ENCODE data around the gene ERC2. TPM values are rescaled to one million over a fixed set of nuclear protein-coding genes. Genes with fewer than 3 reads are reported as not detected.
A peak's percentile ranks its signal among the peaks of the same experiment; 100 is the strongest.

The ERC2 gene
- total and polyA plus RNA-seq, 2 of the 13 experiments (the other 11 are each of a cell fraction or from before 2014, with no cell fraction given) = 0.16 to 0.22 TPM

DNA sequence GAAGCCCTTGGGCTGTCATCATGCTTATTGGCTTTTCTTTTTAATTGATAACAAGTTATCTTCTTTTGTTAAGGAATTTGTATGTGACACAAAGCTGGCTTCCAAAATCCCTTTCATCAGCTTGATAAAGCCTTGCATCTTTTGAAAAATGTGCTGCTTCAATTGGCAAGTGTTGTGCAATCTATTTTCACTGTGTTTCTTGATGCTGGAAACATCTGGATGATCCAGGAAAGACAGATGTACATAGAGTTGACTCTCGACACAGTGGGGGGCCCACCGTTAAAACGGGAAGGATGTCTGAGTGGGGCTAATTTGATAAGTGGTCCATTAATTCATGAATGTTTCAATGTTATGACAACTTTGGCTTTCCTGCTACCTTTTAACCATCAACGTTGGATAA, 822.8 kb downstream of the ERC2 start:
- in situ Hi-C loops (cut with HindIII; ENCODE audit: extremely low pct_ligation_motif_present, low pct_unique_long_range_greater_than_20kb) (no loop called here), intact Hi-C loops (cut with micrococcal nuclease; ENCODE audit: unreplicated experiment) (no loop called here)
- Histone ChIP-seq H3K79me2 (ENCODE audit: insufficient read depth, low read length) (no peaks in the 10 kb centered on the region), H3K4me2 (ENCODE audit: low read depth, low read length) (no peak overlapping the region), H3K4me1 (ENCODE audit: insufficient read depth, low read length) (no peaks in the 10 kb centered on the region), H3K4me3 (replicated peaks in 1 of 3; ENCODE audit: insufficient read depth in 1 of 3, low read depth in 2 of 3, low read length in 3 of 3) (no peak overlapping the region), H3K9ac (ENCODE audit: insufficient read depth, low read depth, low read length) (no peak overlapping the region), H3K27ac (ENCODE audit: extremely low read length, insufficient read depth, low read length) (no peak overlapping the region), H3K9me3 (ENCODE audit: low read length) (no peaks in the 10 kb centered on the region), H4K20me1 (ENCODE audit: insufficient read depth, low read length) (no peaks in the 10 kb centered on the region), H3K36me3 (replicated peaks in 1 of 2; ENCODE audit: control insufficient read depth in 1 of 2, insufficient read depth in 2 of 2, low read length in 2 of 2) (no peaks in the 10 kb centered on the region), H3K27me3 (ENCODE audit: control insufficient read depth in 1 of 2, insufficient read depth in 2 of 2, low read length in 2 of 2) (peaks cover 0 to 6% of the 10 kb centered on the region in 2 experiments; a peak in 2 of 5 replicates), H2AFZ (ENCODE audit: low read length) (no peak overlapping the region)
- ATAC-seq (no peak), DNase-seq (ENCODE audit: low spot score) (no peak), FAIRE-seq (no peak)
- POLR2A ChIA-PET = no interaction called here
- peak; percentile 58; the same call in 1 of the 2 replicates for TF ChIP-seq CEBPB (IDR thresholded peaks at IDR 0.05; ENCODE audit: borderline replicate concordance, low read depth, low read length)
- no peak for TF ChIP-seq SRSF9 (IDR thresholded peaks at IDR 0.05; ENCODE audit: borderline replicate concordance, insufficient read depth, low read depth, low read length, poor library complexity, severe bottlenecking)
- TF ChIP-seq ZSCAN20 (CRISPR knock-in tag; IDR thresholded peaks at IDR 0.05; ENCODE audit: borderline replicate concordance) = no peak
- TF ChIP-seq, protein P1, sequence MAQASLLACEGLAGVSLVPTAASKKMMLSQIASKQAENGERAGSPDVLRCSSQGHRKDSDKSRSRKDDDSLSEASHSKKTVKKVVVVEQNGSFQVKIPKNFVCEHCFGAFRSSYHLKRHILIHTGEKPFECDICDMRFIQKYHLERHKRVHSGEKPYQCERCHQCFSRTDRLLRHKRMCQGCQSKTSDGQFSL (CRISPR knock-in tag; IDR thresholded peaks at IDR 0.05) = no peak
- WGBS (ENCODE audit: low lambda C conversion rate) = 10% methylated on average over 4 of the region's 4 CpGs
- no TSS peak for BruUV-seq (replicated peaks)
- CTCF ChIA-PET (ENCODE audit: low intra/inter-chr PET ratio, low total read pairs) = no interaction called here

DNA sequence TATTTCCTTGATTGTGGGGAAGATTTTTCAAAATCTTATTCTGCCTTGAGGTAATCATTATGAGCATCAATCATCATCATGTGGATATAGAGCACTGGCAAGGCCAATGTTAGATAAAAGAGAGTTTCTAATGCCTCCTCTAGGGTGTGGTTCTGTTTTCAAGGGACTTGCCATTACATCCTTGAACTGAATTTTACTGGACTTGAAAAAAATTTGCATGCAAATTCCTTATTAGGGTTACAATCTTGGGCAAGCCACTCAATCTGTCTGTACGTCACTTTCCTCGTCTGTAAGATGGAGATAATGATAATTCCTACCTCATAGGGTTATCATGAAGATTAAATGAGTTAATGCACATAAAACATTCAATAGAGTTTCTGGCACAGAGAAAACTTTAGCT, 825.0 kb downstream of the ERC2 start:
- CTCF ChIA-PET (ENCODE audit: low intra/inter-chr PET ratio, low total read pairs) = no interaction called here
- WGBS (ENCODE audit: low lambda C conversion rate) = 2% methylated on average over 2 of the region's 2 CpGs
- POLR2A ChIA-PET = no interaction called here
- Histone ChIP-seq H2AFZ (ENCODE audit: low read length) (no peak overlapping the region), H3K27ac (ENCODE audit: extremely low read length, insufficient read depth, low read length) (no peak overlapping the region), H3K9me3 (ENCODE audit: low read length) (no peaks in the 10 kb centered on the region), H3K36me3 (replicated peaks in 1 of 2; ENCODE audit: control insufficient read depth in 1 of 2, insufficient read depth in 2 of 2, low read length in 2 of 2) (no peaks in the 10 kb centered on the region), H3K27me3 (ENCODE audit: control insufficient read depth in 1 of 2, insufficient read depth in 2 of 2, low read length in 2 of 2) (peaks cover 1 to 6% of the 10 kb centered on the region in 2 experiments; a peak in 1 of 5 replicates), H4K20me1 (ENCODE audit: insufficient read depth, low read length) (no peaks in the 10 kb centered on the region), H3K9ac (ENCODE audit: insufficient read depth, low read depth, low read length) (no peak overlapping the region), H3K79me2 (ENCODE audit: insufficient read depth, low read length) (no peaks in the 10 kb centered on the region), H3K4me2 (ENCODE audit: low read depth, low read length) (no peak overlapping the region), H3K4me1 (ENCODE audit: insufficient read depth, low read length) (no peaks in the 10 kb centered on the region), H3K4me3 (replicated peaks in 1 of 3; ENCODE audit: insufficient read depth in 1 of 3, low read depth in 2 of 3, low read length in 3 of 3) (no peak overlapping the region)
- intact Hi-C loops (cut with micrococcal nuclease; ENCODE audit: unreplicated experiment) (no loop called here), in situ Hi-C loops (cut with HindIII; ENCODE audit: extremely low pct_ligation_motif_present, low pct_unique_long_range_greater_than_20kb) (no loop called here)
- FAIRE-seq = no peak
- ATAC-seq = no peak
- no TSS peak for BruUV-seq (replicated peaks)
- no peak for DNase-seq (ENCODE audit: low spot score)
- no peak for TF ChIP-seq ZNF619 (CRISPR knock-in tag; IDR thresholded peaks at IDR 0.05)
- TF ChIP-seq PPARG (CRISPR knock-in tag; conservative IDR thresholded peaks at IDR 0.05) = no peak
- TF ChIP-seq ZFP37 (CRISPR knock-in tag; IDR thresholded peaks at IDR 0.05; ENCODE audit: borderline replicate concordance) = no peak
- no peak for TF ChIP-seq ZNF253 (CRISPR knock-in tag; IDR thresholded peaks at IDR 0.05; ENCODE audit: borderline replicate concordance)
- no peak for TF ChIP-seq ZNF441 (CRISPR knock-in tag; IDR thresholded peaks at IDR 0.05; ENCODE audit: borderline replicate concordance)
- TF ChIP-seq, protein P2, sequence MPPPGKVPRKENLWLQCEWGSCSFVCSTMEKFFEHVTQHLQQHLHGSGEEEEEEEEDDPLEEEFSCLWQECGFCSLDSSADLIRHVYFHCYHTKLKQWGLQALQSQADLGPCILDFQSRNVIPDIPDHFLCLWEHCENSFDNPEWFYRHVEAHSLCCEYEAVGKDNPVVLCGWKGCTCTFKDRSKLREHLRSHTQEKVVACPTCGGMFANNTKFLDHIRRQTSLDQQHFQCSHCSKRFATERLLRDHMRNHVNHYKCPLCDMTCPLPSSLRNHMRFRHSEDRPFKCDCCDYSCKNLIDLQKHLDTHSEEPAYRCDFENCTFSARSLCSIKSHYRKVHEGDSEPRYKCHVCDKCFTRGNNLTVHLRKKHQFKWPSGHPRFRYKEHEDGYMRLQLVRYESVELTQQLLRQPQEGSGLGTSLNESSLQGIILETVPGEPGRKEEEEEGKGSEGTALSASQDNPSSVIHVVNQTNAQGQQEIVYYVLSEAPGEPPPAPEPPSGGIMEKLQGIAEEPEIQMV (CRISPR knock-in tag; IDR thresholded peaks at IDR 0.05; ENCODE audit: low read depth) = no peak
- TF ChIP-seq SIX1 (CRISPR knock-in tag; IDR thresholded peaks at IDR 0.05; ENCODE audit: borderline replicate concordance) = no peak
- TF ChIP-seq ZNF326 (CRISPR knock-in tag; IDR thresholded peaks at IDR 0.05; ENCODE audit: borderline replicate concordance) = no peak
- no peak for TF ChIP-seq ZNF20 (CRISPR knock-in tag; IDR thresholded peaks at IDR 0.05)
- no peak for TF ChIP-seq ZBTB3 (CRISPR knock-in tag; IDR thresholded peaks at IDR 0.05; ENCODE audit: borderline replicate concordance, low read depth)
- TF ChIP-seq, protein P3, sequence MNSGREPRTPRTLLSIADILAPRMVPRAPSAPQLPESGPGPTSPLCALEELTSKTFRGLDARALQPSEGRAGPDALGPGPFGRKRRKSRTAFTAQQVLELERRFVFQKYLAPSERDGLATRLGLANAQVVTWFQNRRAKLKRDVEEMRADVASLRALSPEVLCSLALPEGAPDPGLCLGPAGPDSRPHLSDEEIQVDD (CRISPR knock-in tag; IDR thresholded peaks at IDR 0.05; ENCODE audit: borderline replicate concordance) = no peak
- TF ChIP-seq SALL1 (CRISPR knock-in tag; IDR thresholded peaks at IDR 0.05) = no peak
- no peak for TF ChIP-seq NFIB (CRISPR knock-in tag; IDR thresholded peaks at IDR 0.05; ENCODE audit: borderline replicate concordance)
